Non-pigmented ciliary epithelial cell (primary cell): ENCODE measurements around the gene CLDN2.

Experiments used
- DNase-seq: peaks from one replicate; pipeline ENCODE4 v3.0.0-alpha.2; 2010; ENCODE audit warnings: low read depth

The CLDN2 gene

DNA sequence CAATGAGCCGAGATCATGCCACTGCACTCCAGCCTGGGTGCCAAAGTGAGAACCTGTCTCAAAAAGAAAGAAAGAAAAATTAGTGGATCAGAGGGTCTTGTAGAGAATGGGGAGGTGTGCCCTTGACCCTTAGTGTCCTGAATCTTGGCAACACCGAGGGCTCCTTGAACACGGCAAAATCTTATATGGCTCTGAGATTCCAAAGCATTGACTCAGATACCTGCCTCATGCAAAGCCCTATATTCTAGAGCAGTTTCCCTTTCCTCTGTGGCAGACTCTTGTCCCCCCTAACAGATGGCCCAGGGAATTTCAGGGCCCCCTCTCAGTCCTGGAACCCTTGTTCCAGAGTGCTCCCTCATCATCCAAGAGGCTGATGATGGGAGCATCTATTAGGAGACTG is 6.8 kb downstream of the CLDN2 start:
- no peak for DNase-seq

DNA sequence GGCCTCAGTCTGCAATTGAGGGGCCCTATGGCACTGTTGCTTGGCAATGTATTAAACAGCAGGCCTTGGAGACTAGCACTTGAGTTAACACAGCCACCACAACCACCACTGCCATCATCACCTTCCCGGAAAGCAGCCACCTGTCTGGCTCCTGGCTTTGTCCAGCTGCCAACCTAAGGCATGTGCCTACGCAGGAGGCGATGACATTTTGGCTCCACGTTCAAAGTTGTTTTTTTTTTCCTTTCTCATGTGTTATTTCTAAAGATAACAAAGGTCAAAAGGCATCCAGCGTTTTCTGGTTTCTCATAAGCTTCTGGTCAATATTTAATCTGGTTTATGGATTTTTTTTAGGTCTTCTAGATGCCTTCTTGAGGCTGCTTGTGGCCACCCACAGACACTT is 7.5 kb downstream of the CLDN2 start:
- no peak for DNase-seq

DNA sequence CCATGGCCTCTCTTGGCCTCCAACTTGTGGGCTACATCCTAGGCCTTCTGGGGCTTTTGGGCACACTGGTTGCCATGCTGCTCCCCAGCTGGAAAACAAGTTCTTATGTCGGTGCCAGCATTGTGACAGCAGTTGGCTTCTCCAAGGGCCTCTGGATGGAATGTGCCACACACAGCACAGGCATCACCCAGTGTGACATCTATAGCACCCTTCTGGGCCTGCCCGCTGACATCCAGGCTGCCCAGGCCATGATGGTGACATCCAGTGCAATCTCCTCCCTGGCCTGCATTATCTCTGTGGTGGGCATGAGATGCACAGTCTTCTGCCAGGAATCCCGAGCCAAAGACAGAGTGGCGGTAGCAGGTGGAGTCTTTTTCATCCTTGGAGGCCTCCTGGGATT is 8.0 kb downstream of the CLDN2 start:
- DNase-seq = no peak

DNA sequence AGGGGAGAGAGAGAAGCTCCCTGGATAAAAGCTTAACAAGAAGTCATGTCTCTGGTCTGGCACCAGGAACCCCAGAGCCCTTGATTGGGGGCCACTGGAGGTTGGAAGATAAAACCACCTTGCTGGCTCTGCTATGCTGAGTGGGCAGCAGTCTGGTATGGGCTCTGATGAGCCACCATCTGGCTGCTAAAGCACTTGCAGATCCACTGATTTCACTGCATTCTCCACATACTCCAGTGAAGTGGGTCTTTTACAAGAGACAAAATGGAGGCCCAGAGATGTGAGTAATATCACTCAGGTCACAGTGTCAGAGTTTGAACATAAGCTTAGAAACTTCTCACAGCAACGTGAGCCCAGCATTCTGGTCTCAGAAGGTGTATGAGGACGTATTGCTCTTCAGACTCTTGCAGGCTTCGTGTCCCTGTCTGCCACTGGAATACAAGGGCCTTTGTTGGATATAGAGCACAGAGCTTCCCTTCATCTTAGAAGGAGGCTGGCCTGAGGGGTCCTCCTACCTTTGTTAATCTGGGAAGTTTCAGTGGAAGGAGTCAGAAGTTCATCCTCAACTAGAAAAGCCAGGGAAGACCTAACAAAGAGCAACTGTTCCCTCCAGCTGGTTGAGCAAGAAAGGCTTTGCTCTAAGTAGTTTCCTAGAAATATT is 11.8 kb downstream of the CLDN2 start:
- no peak for DNase-seq

DNA sequence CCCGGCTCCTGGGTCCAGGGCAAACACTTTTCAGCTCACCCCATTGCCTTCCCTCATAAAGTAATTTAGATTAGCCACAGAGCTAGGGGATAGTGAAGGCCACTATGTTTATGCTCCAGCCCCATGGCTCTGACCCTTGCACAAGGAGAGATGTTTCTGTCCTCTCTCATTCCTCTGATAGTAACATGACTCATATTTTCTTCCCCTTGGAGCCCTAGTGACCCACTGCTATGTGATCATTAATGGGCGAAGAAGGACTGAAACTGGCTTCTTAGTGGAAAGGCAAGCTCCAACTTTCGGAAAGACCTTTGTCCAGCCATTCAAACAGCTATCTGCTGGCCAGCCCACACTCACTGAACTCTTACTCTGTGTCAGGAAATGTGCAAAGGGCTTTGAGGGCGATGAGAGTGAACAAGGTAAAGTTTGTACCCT is 12.3 kb downstream of the CLDN2 start:
- DNase-seq = no peak

DNA sequence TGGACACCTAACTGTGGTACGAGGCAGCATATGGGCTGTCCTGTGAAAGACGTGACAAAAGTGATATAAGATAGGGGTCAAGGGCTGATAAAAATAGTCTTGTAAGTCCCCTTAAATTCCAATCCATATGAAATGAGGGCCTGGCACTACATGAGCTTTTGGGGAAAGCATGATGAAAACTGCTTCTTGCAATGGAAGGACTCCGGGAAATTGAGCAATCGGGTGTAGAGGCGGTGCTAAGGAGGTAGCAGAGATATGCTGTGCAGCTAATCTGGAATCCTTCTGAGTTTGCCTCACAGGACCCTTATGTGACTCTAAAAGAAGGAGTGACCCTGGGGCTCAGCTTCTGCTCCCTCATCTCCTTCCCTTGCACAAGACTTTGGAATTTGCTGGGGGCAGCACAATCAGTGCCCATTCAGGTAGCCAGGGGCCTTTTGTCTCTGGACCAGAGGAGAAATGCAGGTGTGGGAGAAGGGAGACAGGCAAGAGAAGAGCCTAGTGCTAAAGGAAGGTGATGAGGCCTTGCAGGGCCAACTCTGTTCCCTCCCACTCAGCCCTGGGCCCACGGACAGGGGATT is 12.8 kb downstream of the CLDN2 start:
- DNase-seq = no peak

DNA sequence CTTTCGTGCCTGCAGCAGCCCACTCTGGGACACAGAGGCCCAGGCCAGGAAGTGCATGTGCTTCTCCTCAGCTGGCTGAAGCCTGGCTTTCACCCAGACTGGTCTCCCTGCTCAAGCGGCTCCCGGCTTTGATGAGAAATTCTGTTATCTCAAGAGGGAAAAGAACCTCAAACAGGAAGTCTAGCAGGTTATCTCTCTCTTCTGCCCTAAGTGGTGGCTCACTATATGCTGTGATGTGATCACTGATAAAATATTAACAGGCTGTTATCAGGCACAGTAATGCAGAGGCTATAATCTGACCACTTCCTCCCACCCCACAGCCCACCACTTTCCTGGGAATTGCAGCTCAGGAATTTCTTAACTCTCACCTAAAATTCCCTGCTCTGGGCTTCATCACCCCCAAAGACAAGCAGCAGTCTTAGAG is 13.3 kb downstream of the CLDN2 start:
- DNase-seq = no peak

DNA sequence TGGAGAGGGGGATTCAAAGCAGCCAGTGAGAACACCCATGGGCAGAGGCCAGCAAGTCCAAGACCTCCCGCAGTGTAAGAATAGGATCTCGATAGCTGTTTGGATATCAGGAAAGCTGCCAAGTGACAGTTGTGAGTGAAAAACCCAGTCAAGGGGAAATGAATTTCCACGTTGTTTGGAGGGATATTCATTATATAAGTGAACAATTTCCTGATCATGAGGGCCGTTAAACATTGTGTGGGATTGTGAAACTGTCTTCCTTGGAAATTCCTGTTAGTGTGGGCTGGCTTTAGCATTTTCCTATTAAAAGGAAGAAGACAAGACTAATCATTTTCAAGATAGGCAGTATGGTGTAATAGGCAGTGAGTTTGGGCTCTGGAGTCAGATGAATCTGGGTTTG is 15.0 kb downstream of the CLDN2 start:
- no peak for DNase-seq

DNA sequence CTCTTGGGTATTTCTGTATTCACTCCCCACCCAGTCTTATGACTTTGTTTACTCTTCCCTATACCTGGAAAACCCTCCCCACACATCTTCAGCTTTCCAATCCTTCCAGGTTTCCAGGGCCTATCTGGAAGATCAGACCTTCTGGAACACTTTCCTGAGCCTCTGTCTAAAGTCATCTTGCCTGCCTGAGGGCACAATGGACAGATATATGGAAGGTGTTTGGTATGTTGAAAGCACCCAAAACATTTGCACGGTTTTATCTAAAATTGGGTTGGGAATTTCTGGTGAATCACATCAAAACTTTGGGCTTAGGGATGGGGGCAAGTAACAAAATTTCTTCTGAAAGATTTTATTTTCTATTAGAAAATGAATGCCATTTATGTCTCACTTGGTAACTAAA is 16.0 kb downstream of the CLDN2 start:
- DNase-seq = no peak

DNA sequence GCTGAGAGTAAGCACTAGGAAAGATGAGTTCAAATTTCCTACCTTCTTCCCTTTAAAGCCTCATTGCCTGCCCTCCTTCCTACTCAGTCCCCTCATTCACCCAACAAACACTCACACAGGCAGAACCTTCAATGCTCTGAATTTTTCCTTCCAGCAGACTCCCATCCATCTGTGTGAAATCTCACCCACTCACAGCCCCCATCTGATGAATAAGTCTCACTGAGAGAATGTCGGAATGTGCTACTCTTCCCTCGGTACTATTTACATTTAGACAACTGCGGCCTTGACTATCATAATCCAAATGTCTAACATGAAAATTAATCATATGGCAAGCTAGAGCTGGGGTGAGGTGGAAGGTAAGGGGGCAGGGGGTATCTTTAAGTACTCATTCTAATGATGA is 19.4 kb downstream of the CLDN2 start:
- no peak for DNase-seq

DNA sequence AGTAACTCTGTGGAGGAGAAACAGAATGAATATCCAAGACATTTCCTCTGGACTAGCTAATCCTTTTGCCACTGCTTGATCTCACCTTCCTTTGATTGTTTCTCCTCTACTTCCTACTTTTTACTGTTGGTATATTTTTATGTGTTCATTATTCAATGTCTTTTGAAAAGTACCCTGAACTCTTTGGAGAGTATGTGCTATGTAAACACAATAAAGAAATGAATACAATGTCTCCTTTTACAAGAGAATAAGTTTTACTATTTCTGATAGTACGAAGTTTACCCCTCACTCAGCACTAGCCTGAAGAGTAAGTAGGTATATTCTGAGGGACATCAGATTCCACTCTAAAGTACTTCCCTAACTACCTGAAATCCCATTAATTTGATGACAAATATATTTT is 19.9 kb downstream of the CLDN2 start:
- DNase-seq = no peak

DNA sequence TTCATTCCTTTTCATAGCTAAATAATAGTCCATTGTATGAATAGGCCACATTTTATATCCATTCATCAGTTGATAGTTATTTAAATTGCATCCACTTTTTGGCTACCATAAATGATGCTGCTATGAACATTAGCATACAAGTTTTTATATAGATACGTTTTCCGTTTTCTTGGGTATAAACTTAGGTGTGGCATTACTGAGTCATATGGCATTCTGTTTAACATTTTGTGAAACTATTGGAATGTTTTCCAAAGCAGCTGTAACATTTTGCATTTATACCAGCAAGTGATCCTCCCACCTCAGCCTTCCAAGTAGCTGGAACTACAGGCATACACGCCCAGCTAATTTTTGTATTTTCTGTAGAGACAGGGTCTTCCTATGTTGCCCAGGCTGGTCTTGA is 26.3 kb downstream of the CLDN2 start:
- no peak for DNase-seq

DNA sequence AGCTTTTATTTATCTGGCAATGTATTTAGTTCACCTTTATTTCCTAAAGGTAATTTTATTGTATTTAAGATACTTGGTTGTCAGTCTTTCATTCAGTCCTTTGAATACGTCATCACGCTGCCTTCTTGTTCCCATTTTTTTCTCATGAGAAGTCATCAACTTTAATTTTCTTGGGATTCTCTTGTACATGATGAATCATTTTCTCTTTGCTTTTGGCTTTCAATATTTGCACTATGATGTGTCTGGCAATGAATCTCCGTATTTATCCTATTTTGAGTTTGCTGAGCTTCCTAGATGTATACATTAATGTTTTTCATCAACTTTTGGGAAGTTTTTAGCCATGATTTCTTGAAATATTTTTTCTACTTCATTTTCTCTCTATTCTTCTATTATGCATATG is 28.4 kb downstream of the CLDN2 start:
- no peak for DNase-seq

DNA sequence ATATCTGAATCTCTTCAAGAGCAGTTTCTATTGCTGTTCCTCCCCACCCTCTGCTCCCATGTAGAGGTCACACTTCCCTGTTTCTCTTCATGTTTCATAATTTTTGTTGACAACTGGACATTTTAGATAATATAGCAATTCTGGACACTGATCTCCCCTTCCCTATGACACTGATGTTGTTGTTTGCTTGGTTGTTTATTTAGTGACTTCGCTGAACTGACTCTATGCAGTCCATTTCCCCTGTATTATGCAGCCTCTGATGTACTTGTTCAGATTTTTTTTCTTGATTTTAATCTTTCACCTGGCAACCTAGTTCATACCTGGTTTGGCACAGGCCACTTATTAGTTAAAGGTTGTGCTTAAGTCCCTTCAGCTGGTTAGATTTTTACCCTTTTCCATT is 29.2 kb downstream of the CLDN2 start:
- no peak for DNase-seq

DNA sequence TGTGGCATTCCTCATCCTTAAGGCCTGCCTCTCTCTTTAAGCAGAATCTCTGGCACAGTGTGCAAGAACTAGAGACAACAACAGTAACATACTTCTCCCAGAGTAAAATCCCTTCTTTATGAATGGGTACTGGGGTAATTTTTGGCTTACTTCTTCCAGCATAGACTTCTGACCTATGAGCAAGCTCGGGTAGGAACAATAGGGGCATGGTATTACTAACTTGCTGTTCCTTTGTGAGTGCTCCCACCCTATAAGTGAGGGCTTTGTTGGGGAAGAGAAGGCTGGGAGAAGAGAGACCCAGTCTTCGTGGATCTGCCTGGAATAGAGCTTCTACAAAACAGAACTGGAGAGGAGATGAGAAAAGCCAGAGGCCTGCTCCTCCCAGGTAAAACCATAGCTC is 30.2 kb downstream of the CLDN2 start:
- DNase-seq = no peak

DNA sequence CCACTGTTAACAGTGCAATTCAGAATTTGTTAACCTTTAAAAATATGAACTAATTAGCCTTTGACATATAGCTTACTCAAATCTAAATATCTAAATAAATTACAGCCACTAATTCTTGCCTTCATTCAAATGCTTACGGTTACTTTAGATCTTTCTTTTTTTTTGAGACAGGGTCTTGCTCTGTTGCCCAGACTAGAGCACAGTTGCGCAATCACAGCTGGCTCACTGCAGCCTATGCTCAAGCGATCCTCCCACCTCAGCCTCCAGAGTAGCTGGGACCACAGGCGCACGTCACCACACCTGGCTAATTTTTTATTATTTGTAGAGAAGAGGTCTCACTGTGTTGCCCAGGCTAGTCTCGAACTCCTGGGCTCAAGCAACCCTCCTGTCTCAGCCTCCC is 31.0 kb downstream of the CLDN2 start:
- no peak for DNase-seq

DNA sequence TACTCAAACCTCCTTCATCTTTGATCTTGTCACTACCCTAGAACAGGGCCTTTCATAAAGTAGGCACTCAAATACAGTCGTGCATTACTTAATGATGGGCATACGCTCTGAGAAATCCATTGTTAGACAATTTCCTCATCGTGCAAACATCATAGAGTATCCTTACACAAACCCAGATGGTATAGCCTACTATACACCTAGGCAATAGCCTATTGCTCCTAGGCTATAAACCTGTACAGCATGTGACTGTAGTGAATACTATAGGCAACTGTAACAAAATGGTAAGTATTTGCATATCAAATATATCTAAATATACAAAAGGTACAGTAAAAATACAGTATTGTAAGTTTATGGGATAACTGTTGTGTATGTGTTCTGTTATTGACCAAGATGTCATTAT is 31.9 kb downstream of the CLDN2 start:
- DNase-seq = no peak

DNA sequence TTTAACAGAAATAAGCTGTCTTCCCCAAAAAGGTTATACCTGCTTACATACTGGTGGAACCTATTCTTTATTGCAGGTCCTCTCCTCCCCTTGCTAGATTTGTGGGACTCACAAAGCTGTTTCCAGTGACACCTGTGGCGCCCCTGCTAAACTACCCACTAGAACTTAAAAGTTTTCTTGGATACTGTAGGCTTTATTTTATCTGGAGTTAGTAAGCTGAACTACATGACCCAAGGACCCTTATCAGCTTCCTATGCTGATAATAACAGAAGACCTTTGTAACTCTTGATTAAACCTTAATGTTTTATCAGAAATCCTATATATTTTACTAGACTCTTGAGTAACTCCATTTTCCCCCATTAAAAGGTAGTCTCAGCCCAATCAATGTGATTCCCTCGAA is 32.3 kb downstream of the CLDN2 start:
- DNase-seq = no peak

DNA sequence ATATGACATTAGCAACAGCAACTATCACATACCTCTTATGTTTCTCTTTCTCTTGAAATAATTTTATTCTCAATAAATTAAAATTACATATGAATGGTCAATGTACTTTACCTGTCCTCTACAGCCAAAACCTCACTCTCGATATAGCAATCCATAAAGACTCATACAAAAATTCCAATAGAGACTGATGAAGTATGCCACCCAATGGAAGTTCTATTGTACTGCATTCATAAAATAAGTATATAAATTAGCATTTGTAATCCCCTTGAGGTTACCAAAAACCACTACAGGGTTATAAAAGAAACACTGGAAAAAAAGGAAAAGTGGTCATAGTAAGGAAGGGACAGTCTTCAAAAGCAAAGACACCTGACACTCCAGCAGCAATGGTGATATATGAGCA is 32.8 kb downstream of the CLDN2 start:
- no peak for DNase-seq

DNA sequence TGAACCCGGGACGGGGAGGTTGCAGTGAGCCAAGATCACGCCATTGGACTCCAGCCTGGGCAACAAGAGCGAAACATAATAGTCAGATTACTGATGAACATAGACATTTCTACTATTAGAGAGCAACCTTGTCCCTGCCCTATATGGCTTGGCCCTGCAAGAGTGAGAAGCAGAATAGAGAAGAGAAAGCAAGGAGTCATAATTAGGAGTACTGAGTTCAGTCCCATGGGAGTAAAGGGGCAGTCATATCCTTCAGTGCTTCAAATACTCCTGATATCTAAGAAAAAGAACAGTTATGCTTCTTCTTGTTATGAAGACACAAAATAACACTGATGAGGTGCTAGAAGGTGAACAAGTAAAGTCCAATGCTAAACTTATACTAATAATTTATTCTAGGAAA is 33.8 kb downstream of the CLDN2 start:
- DNase-seq = no peak

DNA sequence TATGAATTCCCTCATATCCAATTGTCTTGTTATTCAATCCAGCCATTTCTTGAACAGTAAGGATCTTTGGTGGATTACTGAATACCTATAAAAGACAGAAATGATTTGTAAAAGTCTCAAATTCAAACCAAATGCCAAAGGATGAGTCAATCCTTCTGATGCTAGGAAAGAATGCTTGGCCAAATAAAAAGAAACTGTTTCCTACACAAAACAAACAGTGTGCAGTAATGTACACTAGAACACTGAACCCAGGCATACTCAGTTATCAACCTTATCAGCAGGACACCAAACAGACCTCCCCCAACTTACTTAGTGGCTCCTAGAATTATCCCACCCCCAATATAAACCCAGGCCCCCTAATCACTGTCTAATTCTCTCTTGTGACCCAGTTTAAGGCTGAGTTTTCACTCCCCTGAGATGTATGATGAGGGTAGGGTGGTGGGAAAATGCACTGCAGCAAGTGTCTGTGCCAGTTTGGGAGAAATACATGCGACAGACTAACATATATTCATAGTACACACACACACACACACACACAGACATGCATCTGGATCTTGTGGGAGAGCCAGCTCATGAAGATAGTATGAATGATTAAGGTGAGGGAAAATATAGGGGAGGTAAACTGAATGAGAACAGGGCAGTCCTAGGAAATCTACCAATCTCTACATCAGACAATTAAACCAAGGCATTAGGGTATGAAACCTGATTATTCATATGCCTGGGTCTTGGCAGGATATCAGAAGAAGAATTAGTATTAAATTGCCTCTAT is 35.0 kb downstream of the CLDN2 start:
- DNase-seq = no peak

DNA sequence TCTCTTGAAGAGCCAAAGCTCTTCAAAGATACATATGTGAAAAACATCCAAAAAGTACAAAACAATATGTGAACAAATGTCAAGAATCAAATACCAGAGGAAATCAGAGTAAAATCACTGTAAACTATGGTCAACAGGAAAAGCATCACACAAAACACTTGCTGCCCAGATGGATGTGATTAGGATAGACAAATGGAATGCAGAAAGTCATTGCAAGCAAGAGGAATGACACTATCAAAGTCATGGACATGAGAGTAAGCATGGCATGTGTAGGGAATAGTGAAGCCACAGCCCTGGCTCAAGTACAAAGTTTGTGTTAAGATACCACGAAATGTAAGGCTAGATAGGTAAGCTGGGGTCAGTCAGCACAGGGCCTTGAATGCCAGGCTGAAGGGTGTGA is 37.7 kb downstream of the CLDN2 start:
- no peak for DNase-seq

DNA sequence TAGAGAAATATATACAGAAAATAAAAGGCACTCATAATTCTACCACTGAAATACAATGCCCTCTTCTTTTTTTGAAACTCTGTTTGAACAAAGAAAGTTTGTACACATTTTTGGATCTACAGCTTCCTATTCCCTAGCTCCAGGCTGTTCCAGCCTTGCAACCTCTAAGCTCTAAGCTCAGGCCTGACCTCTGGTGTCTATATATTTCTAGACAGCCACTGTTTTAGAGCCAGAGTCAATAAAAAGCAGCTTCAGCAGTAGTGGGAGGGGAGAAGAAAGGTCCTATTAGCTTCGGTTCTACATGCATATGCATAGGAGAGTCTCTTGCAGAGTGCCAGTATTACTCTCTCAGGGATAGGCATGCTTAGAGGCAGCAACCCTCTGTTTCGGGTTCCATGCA is 39.7 kb downstream of the CLDN2 start:
- DNase-seq = no peak

DNA sequence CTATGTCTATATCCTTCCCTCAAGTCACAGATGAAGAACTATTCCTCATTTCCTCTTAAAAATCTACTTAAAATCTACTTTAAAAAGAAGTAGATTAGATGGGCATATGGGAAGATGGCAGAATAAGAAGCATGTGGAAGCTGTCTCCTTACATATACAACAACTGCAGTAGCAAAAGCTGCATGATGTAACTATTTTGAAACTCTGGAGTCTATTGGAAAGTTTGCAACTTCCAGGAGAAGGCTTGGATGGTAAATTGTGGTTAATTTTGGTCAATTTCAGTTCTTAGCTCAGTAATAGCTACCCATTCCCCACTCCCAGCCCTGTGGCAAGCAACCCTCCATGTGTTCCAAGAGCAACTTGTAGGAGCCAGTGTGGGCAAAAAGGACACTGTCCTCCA is 42.9 kb downstream of the CLDN2 start:
- no peak for DNase-seq
